H9 (cell line): Measurements from ENCODE around the gene FAM227B. TPM values are rescaled to one million over a fixed set of nuclear protein-coding genes. Genes with fewer than 3 reads are reported as not detected.

Experiments used
- DNase-seq: peaks from one replicate; pipeline ENCODE4 v3.0.0-alpha.2; 2017
- H2AFZ ChIP-seq: one replicate; pipeline ENCODE4 v1.6.1; 2013; ENCODE audit warnings: mild to moderate bottlenecking, low read length, control low read depth, moderate library complexity
- H2AK5ac ChIP-seq: 2 replicates; pipeline ENCODE4 v1.6.1; 2013; ENCODE audit warnings: low read length, control low read depth, mixed read lengths; ENCODE audit not compliant: insufficient read length
- H2BK120ac ChIP-seq: one replicate; pipeline ENCODE4 v1.6.1; 2013; ENCODE audit warnings: low read depth, mild to moderate bottlenecking, low read length, control low read depth, inconsistent platforms; ENCODE audit not compliant: poor library complexity, severe bottlenecking
- H2BK12ac ChIP-seq: 2 replicates; pipeline ENCODE4 v1.6.1; 2013; ENCODE audit warnings: low read length, control low read depth, mixed read lengths, low read depth; ENCODE audit not compliant: insufficient read length
- H2BK15ac ChIP-seq: 2 replicates; pipeline ENCODE4 v1.6.1; 2013; ENCODE audit warnings: low read depth, low read length, control low read depth
- H2BK20ac ChIP-seq: one replicate; pipeline ENCODE4 v1.6.1; 2013; ENCODE audit warnings: low read depth, mild to moderate bottlenecking, low read length, control low read depth, inconsistent platforms; ENCODE audit not compliant: poor library complexity, severe bottlenecking
- H2BK5ac ChIP-seq: 2 replicates; pipeline ENCODE4 v1.6.1; 2013; ENCODE audit warnings: low read length, control low read depth, mixed read lengths; ENCODE audit not compliant: insufficient read length
- H3K14ac ChIP-seq: 2 replicates; pipeline ENCODE4 v1.6.1; 2013; ENCODE audit warnings: low read length, control low read depth; ENCODE audit not compliant: insufficient read depth
- H3K18ac ChIP-seq: 2 replicates; pipeline ENCODE4 v1.6.1; 2013; ENCODE audit warnings: low read depth, mild to moderate bottlenecking, mixed read lengths, low read length, control low read depth; ENCODE audit not compliant: insufficient read length
- H3K23ac ChIP-seq: 2 replicates; pipeline ENCODE4 v1.6.1; 2013; ENCODE audit warnings: low read length, control low read depth, mixed read lengths, low read depth; ENCODE audit not compliant: insufficient read length
- H3K23me2 ChIP-seq: 2 replicates; pipeline ENCODE4 v1.6.1; 2013; ENCODE audit warnings: low read depth, mild to moderate bottlenecking, mixed read lengths, low read length, control low read depth; ENCODE audit not compliant: insufficient read length, poor library complexity, severe bottlenecking
- H3K27ac ChIP-seq: 2 replicates; pipeline ENCODE4 v1.5.1; 2013; ENCODE audit warnings: low read length, control low read depth, mixed read lengths, low read depth; ENCODE audit not compliant: insufficient read length
- H3K27me3 ChIP-seq: 2 replicates; pipeline ENCODE4 v1.6.1; 2013; ENCODE audit warnings: low read length, control low read depth, inconsistent platforms; ENCODE audit not compliant: insufficient read depth
- H3K4ac ChIP-seq: 2 replicates; pipeline ENCODE4 v1.6.1; 2013; ENCODE audit warnings: low read depth, mild to moderate bottlenecking, control low read depth, inconsistent platforms, low read length, moderate library complexity
- H3K4me1 ChIP-seq: 2 replicates; pipeline ENCODE4 v1.6.1; 2013; ENCODE audit warnings: low read length, control low read depth, inconsistent platforms; ENCODE audit not compliant: insufficient read depth
- H3K4me2 ChIP-seq: 2 replicates; pipeline ENCODE4 v1.6.1; 2013; ENCODE audit warnings: low read length, control low read depth, mixed read lengths; ENCODE audit not compliant: insufficient read length, insufficient read depth
- H3K56ac ChIP-seq: 2 replicates; pipeline ENCODE4 v1.6.1; 2013; ENCODE audit warnings: low read depth, mild to moderate bottlenecking, mixed read lengths, low read length, control low read depth; ENCODE audit not compliant: insufficient read length
- H3K79me1 ChIP-seq: 2 replicates; pipeline ENCODE4 v1.6.1; 2013; ENCODE audit warnings: low read depth, mild to moderate bottlenecking, moderate library complexity, low read length, control low read depth, inconsistent platforms; ENCODE audit not compliant: insufficient read depth, poor library complexity, severe bottlenecking
- H3K79me2 ChIP-seq: 2 replicates; pipeline ENCODE4 v1.6.1; 2013; ENCODE audit warnings: low read length, control low read depth, inconsistent platforms; ENCODE audit not compliant: insufficient read depth
- H3K9ac ChIP-seq: 2 replicates; pipeline ENCODE4 v1.6.1; 2013; ENCODE audit warnings: low read length, control low read depth, mixed read lengths; ENCODE audit not compliant: insufficient read length; ENCODE audit errors: extremely low read depth
- H3K9me3 ChIP-seq: one replicate; pipeline ENCODE4 v1.6.1; 2013; ENCODE audit warnings: low read depth, low read length, inconsistent platforms; ENCODE audit not compliant: control insufficient read depth
- H3T11ph ChIP-seq: one replicate; pipeline ENCODE4 v1.6.1; 2013; ENCODE audit warnings: mild to moderate bottlenecking, low read length, control low read depth, inconsistent platforms
- H4K20me1 ChIP-seq: one replicate; pipeline ENCODE4 v1.6.1; 2013; ENCODE audit not compliant: control insufficient read depth, insufficient read length, insufficient read depth
- H4K5ac ChIP-seq: 2 replicates; pipeline ENCODE4 v1.6.1; 2013; ENCODE audit warnings: low read depth, mild to moderate bottlenecking, mixed read lengths, low read length, control low read depth; ENCODE audit not compliant: insufficient read length
- H4K8ac ChIP-seq: replicated peaks from 2 replicates; pipeline ENCODE4 v1.6.1; 2013; ENCODE audit warnings: low read length, control low read depth, mixed read lengths, low read depth; ENCODE audit not compliant: insufficient read length
- H4K91ac ChIP-seq: 2 replicates; pipeline ENCODE4 v1.6.1; 2013; ENCODE audit warnings: low read depth, mild to moderate bottlenecking, moderate library complexity, mixed read lengths, low read length, control low read depth; ENCODE audit not compliant: insufficient read length
- H3K27ac Mint-ChIP-seq, 3 experiments: 2 replicates in 2 of 3; 3 replicates in 1 of 3; pipeline ENCODE4 v1.8.0; 2020 to 2021; ENCODE audit warnings: mixed read lengths in 3 of 3, mild to moderate bottlenecking in 1 of 3, moderate library complexity in 1 of 3
- H3K27me3 Mint-ChIP-seq: 2 replicates; pipeline ENCODE4 v1.8.0; 2021; ENCODE audit warnings: low read depth, mild to moderate bottlenecking, moderate library complexity, mixed read lengths
- H3K36me3 Mint-ChIP-seq, 3 experiments: 2 replicates in 2 of 3; 3 replicates in 1 of 3; pipeline ENCODE4 v1.8.0; 2020 to 2021; ENCODE audit warnings: low read depth in 3 of 3, mixed read lengths in 3 of 3; ENCODE audit not compliant: insufficient read depth in 1 of 3
- H3K4me1 Mint-ChIP-seq, 2 experiments: 2 replicates each; pipeline ENCODE4 v1.8.0; 2020; ENCODE audit warnings: mixed read lengths in 2 of 2
- H3K4me3 Mint-ChIP-seq, 2 experiments: 2 replicates in 1 of 2; 3 replicates in 1 of 2; pipeline ENCODE4 v1.8.0; 2020 to 2021; ENCODE audit warnings: mild to moderate bottlenecking in 2 of 2, mixed read lengths in 2 of 2, moderate library complexity in 1 of 2
- H3K9me3 Mint-ChIP-seq, 2 experiments: 2 replicates in 1 of 2; 3 replicates in 1 of 2; pipeline ENCODE4 v1.8.0; 2020; ENCODE audit warnings: mild to moderate bottlenecking in 2 of 2, mixed read lengths in 2 of 2, moderate library complexity in 1 of 2
- CTCF ChIP-seq: fragments of 200-600 bp; sonication (generic); conservative IDR thresholded peaks from 3 replicates; pipeline ENCODE4 v1.8.0; 2021; ENCODE audit warnings: antibody characterized with exemption, mild to moderate bottlenecking
- WGBS: extraction: QIAGEN DNeasy Blood & Tissue Kit; methylation state at CpG from one replicate; pipeline ENCODE4 v1.1.7; 2013; ENCODE audit warnings: missing lambda C conversion rate, low lambda C conversion rate, mixed read lengths; ENCODE audit not compliant: insufficient read length; ENCODE audit errors: extremely low coverage; 5-methylcytosine and 5-hydroxymethylcytosine counted together
- total RNA-seq: library from RNA; stranded (reverse); gene quantifications from 2 replicates; pipeline ENCODE4 v1.2.1, GENCODE V29; 2021

Gene FAM227B
- total RNA-seq, 1 experiment from 2014 or later, result 5.5 TPM

- no peak overlapping the region for H4K8ac ChIP-seq
- no peak overlapping the region for H3K9ac ChIP-seq
- no peak overlapping the region for H2BK15ac ChIP-seq
- H3K79me2 ChIP-seq, result no peaks in the 10 kb centered on the region
- H3K56ac ChIP-seq, result no peak overlapping the region
- H4K91ac ChIP-seq, result no peak overlapping the region
- H2AK5ac ChIP-seq, result no peak overlapping the region
- no peak overlapping the region for H3K4ac ChIP-seq
- no peak overlapping the region for H3K27ac ChIP-seq
- no peaks in the 10 kb centered on the region for H3K79me1 ChIP-seq
- no peak overlapping the region for H2BK20ac ChIP-seq
- Mint-ChIP-seq H3K27ac (no peak overlapping the region), H3K9me3 (no peaks in the 10 kb centered on the region), H3K27me3 (no peaks in the 10 kb centered on the region), H3K36me3 (no peaks in the 10 kb centered on the region), H3K4me1 (no peaks in the 10 kb centered on the region), H3K4me3 (no peak overlapping the region)
- no peak for DNase-seq
- H3K14ac ChIP-seq, result no peak overlapping the region
- no peak overlapping the region for H4K5ac ChIP-seq
- WGBS, result no CpG with 5 or more reads among the region's 2 CpGs
- H4K20me1 ChIP-seq, result no peaks in the 10 kb centered on the region
- no peak overlapping the region for H3K4me2 ChIP-seq
- H3K27me3 ChIP-seq, result no peaks in the 10 kb centered on the region
- no peaks in the 10 kb centered on the region for H3K23me2 ChIP-seq
- H3K9me3 ChIP-seq, result no peaks in the 10 kb centered on the region
- H3K23ac ChIP-seq, result no peak overlapping the region
- H2BK120ac ChIP-seq, result no peak overlapping the region
- H2AFZ ChIP-seq, result no peak overlapping the region
- TF ChIP-seq CTCF, result no peak
- no peak overlapping the region for H3T11ph ChIP-seq
- no peak overlapping the region for H2BK12ac ChIP-seq
- no peak overlapping the region for H2BK5ac ChIP-seq
- no peaks in the 10 kb centered on the region for H3K4me1 ChIP-seq
- H3K18ac ChIP-seq, result no peak overlapping the region
Observed at GRCh38 chr15:49460411-49460941, 160.1 kb downstream of the FAM227B start.
